Stimulated activated CD8-positive, alpha-beta memory T cell treated with anti-CD3 and anti-CD28 coated beads, Interleukin-7, amount 100 ng/mL, for 4 hours (primary cell): ENCODE results near the gene RPS14.

Experiments used
- DNase-seq, 2 donors: peaks; one replicate each; pipeline ENCODE4 v3.0.0-alpha.2; 2020; ENCODE audit warnings: low read depth in 2 of 2

The RPS14 gene

DNA sequence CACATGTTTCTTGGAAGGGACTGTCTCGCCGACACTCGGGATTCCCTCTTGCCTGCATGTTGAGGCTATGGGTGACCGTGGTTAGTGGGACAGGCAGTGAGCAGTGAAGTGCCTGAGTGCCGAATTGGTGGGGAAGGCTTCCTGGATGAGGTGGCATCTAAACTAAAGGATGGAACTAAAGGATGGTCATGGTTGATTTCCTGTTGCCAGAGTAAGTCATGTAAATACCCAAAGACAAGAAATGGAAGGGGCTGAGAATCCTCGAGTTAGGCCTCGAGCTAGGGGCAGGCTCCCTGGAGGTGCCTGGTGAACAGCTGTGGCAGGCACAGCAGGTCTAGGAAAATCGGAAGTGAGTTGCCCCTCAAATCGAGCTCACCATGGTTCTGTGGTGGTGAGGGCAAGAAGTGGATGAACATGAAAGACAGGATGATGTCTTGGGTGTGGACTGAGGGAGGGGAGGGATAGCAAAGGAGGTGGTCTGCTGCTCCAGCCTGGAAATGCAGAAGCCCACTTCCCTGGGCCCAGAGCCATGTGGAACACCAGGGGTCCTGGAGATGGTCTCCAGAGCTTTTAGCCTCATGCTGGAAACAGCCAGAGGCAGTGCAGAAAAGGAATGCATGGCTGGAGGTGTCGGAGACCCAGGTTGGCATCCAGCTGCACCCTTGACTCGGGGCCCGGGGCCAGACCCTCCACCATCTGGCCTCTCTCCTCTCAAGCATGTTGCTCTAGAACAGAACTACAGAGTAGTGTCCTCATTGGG lies 49.0 kb downstream of the RPS14 start:
- DNase-seq, result no peak

DNA sequence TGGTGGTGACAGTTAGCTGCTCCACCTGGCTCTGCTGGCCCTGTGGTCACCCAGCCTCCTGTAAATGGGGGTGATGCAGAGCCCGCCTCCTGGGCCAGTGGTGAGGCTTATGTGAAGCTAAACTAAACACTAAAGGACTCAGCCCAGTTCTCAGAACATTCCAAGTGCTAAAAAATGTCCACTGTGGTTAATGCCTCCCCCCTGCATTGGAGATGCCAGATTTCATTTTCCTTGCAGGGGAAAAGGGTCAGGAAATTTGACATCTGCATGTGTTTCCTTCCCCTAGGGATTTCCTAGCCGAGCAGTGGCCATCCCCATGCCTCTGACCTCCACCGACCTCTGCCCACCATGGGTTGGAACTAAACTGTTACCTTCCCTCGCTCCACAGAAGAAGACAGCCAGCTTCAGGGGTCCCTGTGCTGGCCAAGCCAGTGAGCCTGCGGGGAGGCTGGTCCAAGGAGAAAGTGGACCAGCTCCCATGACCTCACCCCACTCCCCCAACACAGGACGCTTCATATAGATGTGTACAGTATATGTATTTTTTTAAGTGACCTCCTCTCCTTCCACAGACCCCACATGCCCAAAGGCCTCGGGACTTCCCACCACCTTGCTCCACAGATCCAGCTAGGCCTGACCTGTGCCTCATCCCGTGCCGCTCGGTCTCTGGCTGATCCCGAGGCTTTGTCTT lies 49.9 kb downstream of the RPS14 start:
- DNase-seq, result no peak

DNA sequence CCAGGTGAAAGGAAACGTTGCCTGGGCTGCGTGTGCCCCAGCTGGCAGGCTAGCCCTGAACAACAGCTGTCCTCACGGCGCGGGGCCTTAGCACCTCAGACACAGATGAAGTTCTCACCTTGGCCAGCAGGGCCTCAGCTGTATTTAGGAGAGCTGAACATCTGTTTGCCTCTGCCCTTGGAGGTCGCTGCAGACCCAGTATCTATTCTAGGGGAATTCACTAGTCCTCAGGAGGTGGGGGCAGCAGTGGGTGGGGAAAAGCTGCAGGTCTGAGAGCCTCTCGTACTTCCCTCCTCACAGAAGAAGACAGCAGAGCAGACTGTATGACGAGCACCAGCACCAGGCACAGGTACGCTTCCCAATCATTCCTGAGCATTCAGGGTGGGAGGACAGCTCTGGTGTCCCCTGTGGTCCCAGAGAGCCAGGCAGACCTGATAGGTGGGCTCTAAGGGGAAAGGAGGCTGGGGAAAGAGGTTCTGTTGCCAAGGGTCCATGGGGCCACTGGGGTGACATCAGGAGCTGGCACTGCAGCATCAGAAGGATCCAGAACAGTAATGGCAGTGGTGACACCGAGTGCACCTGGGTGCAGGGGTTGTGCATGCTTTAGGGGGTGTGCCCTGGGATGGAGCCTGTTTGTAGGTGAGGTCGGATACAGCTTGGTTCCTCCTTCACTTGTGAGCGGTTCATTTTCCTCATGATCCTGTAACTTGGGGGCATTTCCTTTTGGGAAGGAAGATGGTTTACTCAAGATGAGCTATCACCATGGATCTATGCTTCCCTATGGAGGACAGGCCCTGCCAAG lies 50.6 kb downstream of the RPS14 start:
- DNase-seq, result no peak

DNA sequence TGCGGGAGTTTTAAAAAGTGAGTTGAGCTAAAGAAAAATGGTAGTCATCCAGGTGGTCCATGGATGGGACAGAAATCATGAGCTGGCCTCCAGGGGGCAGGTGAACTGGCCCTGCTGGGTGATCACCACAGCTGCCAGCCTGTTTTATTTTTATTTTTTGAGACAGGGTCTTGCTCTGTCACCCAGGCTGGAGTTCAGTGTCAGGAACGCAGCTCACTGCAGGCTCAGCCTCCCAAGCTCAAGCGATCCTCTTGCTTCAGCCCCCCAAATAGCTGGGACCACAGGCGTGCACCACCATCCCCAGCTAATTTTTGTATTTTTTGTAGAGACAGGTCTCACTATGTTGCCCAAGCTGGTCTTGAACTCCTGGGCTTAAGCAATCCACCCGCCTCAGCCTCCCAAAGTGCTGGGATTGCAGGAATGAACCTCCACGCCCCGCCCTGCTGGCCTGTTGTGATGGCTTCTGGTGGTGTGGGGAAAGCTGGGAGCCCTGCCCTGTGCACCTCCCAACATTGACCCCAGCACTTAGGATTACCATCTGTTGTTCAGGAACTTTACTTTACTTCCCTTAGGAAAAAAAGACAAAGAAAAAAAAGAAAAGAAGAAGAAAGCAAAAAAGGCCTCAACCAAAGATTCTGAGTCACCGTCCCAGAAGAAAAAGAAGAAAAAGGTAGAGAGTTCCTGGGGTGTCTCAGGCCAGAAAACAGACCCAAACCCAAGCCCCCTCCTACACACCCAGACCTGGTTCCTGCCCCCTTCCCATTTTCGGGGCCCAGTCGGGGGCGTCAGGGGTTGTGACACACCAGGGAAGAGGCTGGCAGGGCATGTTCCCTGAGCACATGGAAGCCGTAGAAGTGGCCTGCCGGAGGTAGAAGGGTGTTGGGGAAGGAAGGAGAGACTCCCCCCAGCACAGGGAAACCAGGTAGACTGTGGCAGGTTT lies 51.5 kb downstream of the RPS14 start:
- no peak for DNase-seq

DNA sequence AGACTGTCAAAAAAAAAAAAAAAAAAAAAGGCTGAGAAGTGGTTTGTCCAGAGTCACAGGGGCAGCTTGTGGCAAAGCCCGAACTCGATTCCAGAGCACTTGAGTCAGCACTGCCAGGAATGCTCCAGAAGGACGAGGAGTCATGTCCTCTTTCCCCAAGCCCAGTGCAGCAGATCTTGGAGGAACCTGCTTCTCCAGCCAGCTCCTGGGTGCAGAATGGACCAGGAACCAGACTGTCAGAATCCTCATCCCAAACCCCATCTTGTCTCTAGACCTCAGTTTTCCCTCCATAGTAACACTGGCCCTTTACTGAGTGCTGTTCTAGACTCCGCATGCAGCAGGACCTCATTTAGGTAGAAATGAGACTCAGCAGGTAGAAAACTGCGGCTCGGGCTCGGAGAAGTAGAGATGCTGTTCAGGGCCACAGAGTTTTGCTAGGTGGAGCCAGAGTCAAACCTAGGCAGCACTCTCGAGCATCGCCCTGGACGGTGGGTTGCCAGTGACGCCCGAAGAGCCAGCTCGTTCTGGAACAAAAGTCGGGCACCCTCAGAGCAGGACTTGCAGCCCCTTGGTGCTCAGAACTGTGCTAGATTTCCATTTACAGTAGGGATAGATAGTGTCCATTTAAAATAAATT lies 52.3 kb downstream of the RPS14 start:
- DNase-seq, result no peak

DNA sequence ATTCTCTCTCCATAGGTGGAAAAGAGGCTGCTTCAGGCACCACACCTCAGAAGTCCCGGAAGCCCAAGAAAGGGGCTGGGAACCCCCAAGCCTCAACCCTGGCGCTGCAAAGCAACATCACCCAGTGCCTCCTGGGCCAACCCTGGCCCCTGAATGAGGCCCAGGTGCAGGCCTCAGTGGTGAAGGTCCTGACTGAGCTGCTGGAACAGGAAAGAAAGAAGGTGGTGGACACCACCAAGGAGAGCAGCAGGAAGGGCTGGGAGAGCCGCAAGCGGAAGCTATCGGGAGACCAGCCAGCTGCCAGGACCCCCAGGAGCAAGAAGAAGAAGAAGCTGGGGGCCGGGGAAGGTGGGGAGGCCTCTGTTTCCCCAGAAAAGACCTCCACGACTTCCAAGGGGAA lies 53.3 kb downstream of the RPS14 start:
- no peak for DNase-seq

DNA sequence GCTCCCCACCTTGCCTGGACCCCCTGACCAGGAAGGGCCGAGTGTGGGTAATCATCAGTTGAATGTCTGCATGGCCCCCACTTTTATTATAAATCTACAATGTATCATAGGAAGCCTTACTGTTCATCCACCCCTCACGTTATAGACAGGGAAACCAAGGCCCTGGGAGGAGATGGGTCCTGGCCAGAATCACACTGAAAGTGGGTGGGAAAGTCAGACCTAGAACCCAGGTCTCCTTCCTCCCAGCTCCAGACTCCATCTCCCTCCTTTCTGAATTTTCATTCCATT lies 53.9 kb downstream of the RPS14 start:
- DNase-seq, result no peak

DNA sequence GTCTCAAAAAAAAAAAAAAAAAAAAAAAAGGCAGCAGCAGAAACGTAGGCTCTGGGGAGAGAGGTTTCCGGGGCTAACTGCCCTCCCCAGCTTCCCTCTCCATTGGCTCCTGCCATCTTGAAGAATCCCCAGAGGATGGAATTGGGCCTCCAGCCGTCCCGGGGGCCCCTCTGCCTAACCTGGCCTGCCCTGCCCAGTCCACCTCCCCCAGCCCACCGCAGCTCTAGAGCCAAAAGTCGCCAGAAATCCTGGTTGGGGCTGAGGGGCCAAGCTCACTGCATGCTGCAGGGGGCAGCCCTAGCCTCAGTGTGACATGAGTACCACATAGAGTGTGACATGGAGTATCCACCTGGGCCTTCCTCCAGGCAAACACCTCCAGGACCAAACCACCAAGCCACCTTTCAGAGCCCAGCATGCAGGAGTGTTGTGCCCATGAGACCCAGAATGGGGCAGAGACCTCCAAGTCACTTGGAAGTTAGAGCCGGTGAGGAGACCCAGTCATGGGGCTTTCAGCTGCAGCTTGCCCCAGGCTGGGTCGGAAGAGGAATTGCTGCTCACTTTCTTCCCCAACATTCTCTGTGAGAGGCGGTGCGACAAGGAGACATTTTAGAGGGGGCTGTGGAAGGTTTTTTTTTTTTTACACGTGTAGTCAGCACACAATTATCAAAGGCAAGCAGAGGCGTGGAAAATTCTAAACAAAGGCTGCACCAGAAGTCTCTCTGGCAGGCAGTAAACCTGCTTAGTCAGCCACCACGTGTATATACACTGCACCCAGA lies 54.4 kb downstream of the RPS14 start:
- no peak for DNase-seq

DNA sequence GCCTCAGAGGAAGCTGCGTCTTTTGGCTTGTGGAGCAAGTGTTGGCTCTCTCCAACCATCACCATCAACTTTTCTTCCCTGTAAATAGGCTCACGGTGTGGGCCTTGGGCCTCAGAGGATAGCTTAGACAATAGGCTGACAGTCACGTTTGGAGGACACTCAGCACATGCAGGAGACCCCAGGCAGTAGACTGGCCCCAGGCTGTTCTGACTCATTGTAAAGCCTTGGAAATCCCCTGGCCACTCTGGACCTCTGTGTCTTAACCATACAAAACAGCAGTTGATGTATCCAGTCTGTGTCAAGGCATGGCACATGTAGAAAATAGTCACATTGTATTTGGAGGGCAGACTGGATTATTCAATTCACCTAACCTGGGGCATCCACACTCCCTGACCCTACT lies 55.4 kb downstream of the RPS14 start:
- no peak for DNase-seq

DNA sequence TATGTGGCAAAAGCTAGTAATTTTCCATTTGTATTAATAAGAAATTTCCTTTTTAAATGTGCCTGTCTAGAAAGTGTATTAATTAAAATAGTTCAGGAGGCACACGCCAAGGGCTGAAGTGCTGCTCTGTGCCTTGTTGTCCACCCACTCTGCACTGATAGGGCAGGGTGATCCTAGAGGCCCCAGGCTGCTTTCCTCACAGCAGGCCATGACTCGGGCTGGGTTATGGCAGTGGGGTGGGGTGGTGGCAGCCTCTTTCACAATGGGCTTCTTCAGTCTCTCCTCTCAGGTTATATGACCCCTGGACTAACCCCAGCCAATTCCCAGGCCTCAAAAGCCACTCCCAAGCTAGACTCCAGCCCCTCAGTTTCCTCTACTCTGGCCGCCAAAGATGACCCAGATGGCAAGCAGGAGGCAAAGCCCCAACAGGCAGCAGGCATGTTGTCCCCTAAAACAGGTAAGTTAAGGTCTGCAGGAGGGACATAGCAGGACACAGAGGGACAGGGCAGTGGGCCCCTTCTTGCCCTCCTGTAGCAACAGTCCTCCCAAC lies 56.4 kb downstream of the RPS14 start:
- DNase-seq, result no peak

DNA sequence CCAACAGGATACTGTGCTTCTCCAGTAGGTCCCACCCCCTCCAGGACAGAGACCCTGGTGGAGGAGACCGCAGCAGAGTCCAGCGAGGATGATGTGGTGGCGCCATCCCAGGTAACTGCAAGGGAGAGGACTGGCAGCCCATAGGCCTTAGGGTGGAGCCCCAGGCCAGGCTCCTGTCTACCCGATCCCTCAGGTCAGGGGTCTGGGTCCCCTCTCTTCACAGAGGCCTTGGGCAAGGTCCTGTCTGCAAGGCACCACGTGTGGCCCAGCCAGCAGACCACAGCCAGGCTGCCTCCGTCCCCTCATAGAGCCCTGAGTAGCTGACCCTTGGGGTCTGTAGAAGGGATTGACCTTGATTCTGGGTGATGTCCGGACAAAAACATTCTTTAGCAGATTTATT lies 56.9 kb downstream of the RPS14 start:
- DNase-seq, result no peak
